Ovary (tissue), 9 donors: ENCODE measurements around the gene GBF1. TPM values are rescaled to one million over a fixed set of nuclear protein-coding genes. Genes with fewer than 3 reads are reported as not detected.
A peak's percentile ranks its signal among the peaks of the same experiment; 100 is the strongest.

Source experiments
- DNase-seq, 5 donors: peaks; one replicate each; pipeline ENCODE4 v3.0.0-alpha.2; 2019 to 2020
- H3K27ac ChIP-seq, 2 donors: fragments of 200-600 bp; one replicate each; pipeline versions ENCODE4 v1.5.1 to v1.8.0; 2019 to 2022
- H3K27me3 ChIP-seq: fragments of 200-600 bp; one replicate; pipeline ENCODE4 v1.8.0; 2022
- H3K36me3 ChIP-seq: fragments of 200-600 bp; sonication (generic); one replicate; pipeline ENCODE4 v1.5.1; 2019
- H3K4me1 ChIP-seq: one replicate; pipeline ENCODE4 v1.8.1; 2013; ENCODE audit warnings: mild to moderate bottlenecking, moderate library complexity; ENCODE audit not compliant: insufficient read depth
- H3K4me3 ChIP-seq: fragments of 200-600 bp; sonication (generic); one replicate; pipeline ENCODE4 v1.5.1; 2017
- H3K9me3 ChIP-seq, 2 donors: fragments of 200-600 bp in 1 of 2; sonication (generic) in 1 of 2; one replicate each; pipeline versions ENCODE4 v1.5.1 to v1.8.1; 2013 to 2019; ENCODE audit warnings: mild to moderate bottlenecking in 1 of 2, moderate library complexity in 1 of 2
- EP300 ChIP-seq: sonication (generic); formaldehyde crosslinking; IDR thresholded peaks from one replicate; pipeline ENCODE4 v1.6.1; 2017; ENCODE audit warnings: antibody characterized with exemption
- POLR2A ChIP-seq: fragments of 450-650 bp; IDR thresholded peaks from one replicate; pipeline ENCODE4 v1.6.1; 2017; ENCODE audit warnings: antibody characterized with exemption, mild to moderate bottlenecking, moderate library complexity
- WGBS, 3 donors: extraction: QIAGEN DNeasy Blood & Tissue Kit in 1 of 3; methylation state at CpG; one replicate each; pipeline versions ENCODE4 v1.1.5 to v1.1.7; 2013 to 2017; 5-methylcytosine and 5-hydroxymethylcytosine counted together
- intact Hi-C, 4 donors: fragments of 100-400 bp; cut with DNase I; formaldehyde crosslinking; loops; one replicate each; pipeline versions ENCODE4 v1.11.0 to v1.15.1; 2022 to 2023
- polyA plus RNA-seq, 2 donors: library from polyadenylated mRNA; stranded (reverse); fragments of 200-250 nt in 1 of 2; fragments of 350-450 nt in 1 of 2; fragmentation: Illumina TruSeq in 1 of 2; extraction: RNeasy Lipid Tissue Mini Kit (QIAGEN cat#74804) in 1 of 2; gene quantifications; one replicate each; pipeline ENCODE4 v1.2.3, GENCODE V29; 2013 to 2014
- total RNA-seq, 7 donors: library from RNA; depleted of rRNA in 2 of 7; stranded (reverse); fragments of >200 nt in 2 of 7; fragmentation: NEBNext Ultra II Directional in 3 of 7; extraction: Animal tissue kit (Norgen Biotek cat#: 25700) in 3 of 7; gene quantifications; one replicate each; pipeline versions ENCODE4 v1.1.0 to v1.2.4, GENCODE V29; 2016 to 2023
- TF ChIP-seq, protein P1 (sequence below), 3 donors: fragments of 450-650 bp in 2 of 3; fragments of 200-600 bp in 1 of 3; IDR thresholded peaks; one replicate each; pipeline versions ENCODE4 v1.5.1 to v1.8.0; 2016 to 2022; ENCODE audit warnings: antibody characterized with exemption in 3 of 3, mild to moderate bottlenecking in 1 of 3
- donor health status: DM: no; HTN: no; CAD: no; lungs with moderate emphysema.
- donor health status: DM: no; HTN: no; CAD: no.
- donor health status: Bipolar disorder and iron deficiency.
- donor health status: DM: yes; HTN: yes; CAD: no.
- donor health status: DM: no; HTN: no; CAD: no.
- donor health status: DM: yes; HTN: yes; CAD: no.

The GBF1 gene
- total and polyA plus RNA-seq, 9 donors: 13.2 to 43.2 (median 34.4) TPM

DNA sequence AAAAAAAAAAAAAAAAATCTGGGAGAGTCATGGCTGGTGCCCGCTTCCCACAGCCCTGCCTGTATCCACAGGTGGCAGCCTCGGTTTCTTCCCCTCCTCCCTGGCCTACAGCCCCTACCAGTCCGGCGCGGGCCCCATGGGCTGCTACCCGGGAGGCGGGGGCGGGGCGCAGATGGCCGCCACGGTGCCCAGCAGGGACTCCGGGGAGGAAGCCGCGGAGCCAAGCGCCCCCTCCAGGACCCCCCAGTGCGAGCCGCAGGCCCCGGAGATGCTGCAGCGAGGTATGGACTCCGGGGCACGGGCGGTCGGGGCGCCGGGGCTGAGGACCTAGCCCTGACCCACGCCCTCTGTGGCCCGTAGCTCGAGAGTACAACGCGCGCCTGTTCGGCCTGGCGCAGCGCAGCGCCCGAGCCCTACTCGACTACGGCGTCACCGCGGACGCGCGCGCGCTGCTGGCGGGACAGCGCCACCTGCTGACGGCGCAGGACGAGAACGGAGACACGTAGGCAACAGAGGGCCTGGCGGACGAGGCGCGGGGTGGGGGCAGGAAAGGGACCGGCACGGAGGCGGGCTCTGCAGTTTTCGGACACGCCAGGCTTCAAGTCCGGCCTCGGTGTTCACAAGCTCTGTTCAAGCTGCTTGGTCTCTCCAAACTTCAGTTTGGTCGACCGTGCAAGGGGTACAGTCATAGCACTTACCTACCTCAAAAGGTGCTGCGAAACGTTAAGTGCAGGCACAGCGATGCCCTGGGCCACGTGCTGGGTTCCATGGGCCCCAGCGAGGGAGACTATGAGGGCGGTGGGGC is 154.1 kb downstream of the GBF1 start:
- H3K4me3 ChIP-seq: peak overlapping the region; percentile 55
- H3K36me3 ChIP-seq: no peaks in the 10 kb centered on the region
- intact Hi-C loops: loop anchor here in 1 of 4 donors (5.0 to 10.0 kb wide), 3 partner anchors 83 to 185 kb away; no protein-coding TSS in a partner anchor
- H3K27ac ChIP-seq: peak overlapping the region; percentile 90 to 92
- no peak for TF ChIP-seq EP300
- peak; percentile 63 for TF ChIP-seq POLR2A
- TF ChIP-seq, protein P1, sequence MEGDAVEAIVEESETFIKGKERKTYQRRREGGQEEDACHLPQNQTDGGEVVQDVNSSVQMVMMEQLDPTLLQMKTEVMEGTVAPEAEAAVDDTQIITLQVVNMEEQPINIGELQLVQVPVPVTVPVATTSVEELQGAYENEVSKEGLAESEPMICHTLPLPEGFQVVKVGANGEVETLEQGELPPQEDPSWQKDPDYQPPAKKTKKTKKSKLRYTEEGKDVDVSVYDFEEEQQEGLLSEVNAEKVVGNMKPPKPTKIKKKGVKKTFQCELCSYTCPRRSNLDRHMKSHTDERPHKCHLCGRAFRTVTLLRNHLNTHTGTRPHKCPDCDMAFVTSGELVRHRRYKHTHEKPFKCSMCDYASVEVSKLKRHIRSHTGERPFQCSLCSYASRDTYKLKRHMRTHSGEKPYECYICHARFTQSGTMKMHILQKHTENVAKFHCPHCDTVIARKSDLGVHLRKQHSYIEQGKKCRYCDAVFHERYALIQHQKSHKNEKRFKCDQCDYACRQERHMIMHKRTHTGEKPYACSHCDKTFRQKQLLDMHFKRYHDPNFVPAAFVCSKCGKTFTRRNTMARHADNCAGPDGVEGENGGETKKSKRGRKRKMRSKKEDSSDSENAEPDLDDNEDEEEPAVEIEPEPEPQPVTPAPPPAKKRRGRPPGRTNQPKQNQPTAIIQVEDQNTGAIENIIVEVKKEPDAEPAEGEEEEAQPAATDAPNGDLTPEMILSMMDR (IDR thresholded peaks at IDR 0.05): peak; percentile 98 to 99 (median 98)
- no peaks in the 10 kb centered on the region for H3K27me3 ChIP-seq
- WGBS, 3 donors: 2 to 4% (median 3%) methylated on average over 30 to 72 of the region's 72 CpGs
- peaks cover 11% of the 10 kb centered on the region for H3K4me1 ChIP-seq
- no peaks in the 10 kb centered on the region for H3K9me3 ChIP-seq
- DNase-seq: peak; percentile 85 to 94 (median 90)

DNA sequence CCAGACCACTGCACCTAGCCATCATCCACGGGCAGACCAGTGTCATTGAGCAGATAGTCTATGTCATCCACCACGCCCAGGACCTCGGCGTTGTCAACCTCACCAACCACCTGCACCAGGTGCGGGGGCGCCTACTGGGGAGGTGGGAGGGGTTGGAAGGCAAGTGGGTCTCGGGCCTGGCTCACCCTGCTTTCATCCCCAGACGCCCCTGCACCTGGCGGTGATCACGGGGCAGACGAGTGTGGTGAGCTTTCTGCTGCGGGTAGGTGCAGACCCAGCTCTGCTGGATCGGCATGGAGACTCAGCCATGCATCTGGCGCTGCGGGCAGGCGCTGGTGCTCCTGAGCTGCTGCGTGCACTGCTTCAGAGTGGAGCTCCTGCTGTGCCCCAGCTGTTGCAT is 154.7 kb downstream of the GBF1 start:
- DNase-seq: peak in 1 of 5 donors; percentile 51
- H3K9me3 ChIP-seq: no peaks in the 10 kb centered on the region
- no peak overlapping the region for H3K4me3 ChIP-seq
- intact Hi-C loops: loop anchor here in 1 of 4 donors (5.0 kb wide), 1 partner anchor 168 kb away; no protein-coding TSS in a partner anchor
- peaks cover 9% of the 10 kb centered on the region for H3K4me1 ChIP-seq
- peak overlapping the region in 1 of 2 donors; percentile 90 for H3K27ac ChIP-seq
- no peaks in the 10 kb centered on the region for H3K36me3 ChIP-seq
- 70 to 76% (median 74%) methylated on average over 16 to 17 of the region's 17 CpGs for WGBS, 3 donors
- no peaks in the 10 kb centered on the region for H3K27me3 ChIP-seq
- no peak for TF ChIP-seq POLR2A
- no peak for TF ChIP-seq EP300
- TF ChIP-seq, protein P1 (IDR thresholded peaks at IDR 0.05): no peak

DNA sequence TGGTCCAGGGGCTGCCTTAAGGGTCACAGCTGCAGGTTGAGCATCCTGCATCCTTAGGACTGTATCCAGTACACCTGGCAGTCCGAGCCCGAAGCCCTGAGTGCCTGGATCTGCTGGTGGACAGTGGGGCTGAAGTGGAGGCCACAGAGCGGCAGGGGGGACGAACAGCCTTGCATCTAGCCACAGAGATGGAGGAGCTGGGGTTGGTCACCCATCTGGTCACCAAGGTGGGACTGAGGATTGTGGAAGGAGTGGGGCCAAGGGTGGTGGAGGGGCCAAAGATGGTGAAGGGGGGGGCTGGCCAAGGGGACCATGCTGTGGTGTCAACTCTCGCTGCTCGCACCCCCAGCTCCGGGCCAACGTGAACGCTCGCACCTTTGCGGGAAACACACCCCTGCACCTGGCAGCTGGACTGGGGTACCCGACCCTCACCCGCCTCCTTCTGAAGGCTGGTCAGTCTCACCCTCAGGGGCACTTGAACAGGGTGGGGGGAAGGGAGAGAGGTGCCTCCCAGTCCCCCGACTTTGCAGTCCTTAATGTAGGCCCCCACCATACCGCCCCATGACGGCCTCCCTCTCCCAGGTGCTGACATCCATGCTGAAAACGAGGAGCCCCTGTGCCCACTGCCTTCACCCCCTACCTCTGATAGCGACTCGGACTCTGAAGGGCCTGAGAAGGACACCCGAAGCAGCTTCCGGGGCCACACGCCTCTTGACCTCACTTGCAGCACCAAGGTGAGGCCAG is 155.4 kb downstream of the GBF1 start:
- H3K27ac ChIP-seq: no peak overlapping the region
- H3K9me3 ChIP-seq: no peaks in the 10 kb centered on the region
- H3K4me3 ChIP-seq: no peak overlapping the region
- 84 to 86% (median 86%) methylated on average over 20 to 22 of the region's 22 CpGs for WGBS, 3 donors
- H3K4me1 ChIP-seq: peaks cover 9% of the 10 kb centered on the region
- peak in 1 of 5 donors; percentile 50 for DNase-seq
- intact Hi-C loops: loop anchor here in 1 of 4 donors (5.0 kb wide), 1 partner anchor 168 kb away; no protein-coding TSS in a partner anchor
- TF ChIP-seq, protein P1 (IDR thresholded peaks at IDR 0.05): no peak
- TF ChIP-seq EP300 (no peak), POLR2A (no peak)
- H3K27me3 ChIP-seq: no peaks in the 10 kb centered on the region
- H3K36me3 ChIP-seq: no peaks in the 10 kb centered on the region

DNA sequence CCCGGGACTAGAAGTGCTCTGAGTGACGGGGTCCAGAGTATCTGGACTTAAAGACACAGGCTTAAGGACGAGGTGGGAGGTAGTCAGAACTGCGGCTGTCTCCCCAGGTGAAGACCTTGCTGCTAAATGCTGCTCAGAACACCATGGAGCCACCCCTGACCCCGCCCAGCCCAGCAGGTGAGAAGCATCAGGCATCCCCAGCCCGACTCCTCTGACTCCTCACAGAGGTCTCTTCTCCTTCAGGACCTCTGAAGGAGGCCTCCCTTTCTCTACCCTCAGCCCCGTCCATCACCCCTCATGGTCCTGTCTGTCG is 156.0 kb downstream of the GBF1 start:
- H3K4me3 ChIP-seq: no peak overlapping the region
- no peaks in the 10 kb centered on the region for H3K27me3 ChIP-seq
- peaks cover 8% of the 10 kb centered on the region for H3K4me1 ChIP-seq
- intact Hi-C loops: loop anchor here in 1 of 4 donors (5.0 kb wide), 1 partner anchor 169 kb away; no protein-coding TSS in a partner anchor
- 82 to 89% (median 86%) methylated on average over 8 of the region's 8 CpGs for WGBS, 3 donors
- DNase-seq: no peak
- no peaks in the 10 kb centered on the region for H3K36me3 ChIP-seq
- TF ChIP-seq, protein P1 (IDR thresholded peaks at IDR 0.05): no peak
- no peak for TF ChIP-seq EP300
- TF ChIP-seq POLR2A: no peak
- no peak overlapping the region for H3K27ac ChIP-seq
- no peaks in the 10 kb centered on the region for H3K9me3 ChIP-seq
